ENCODE data around the gene MIB1.
"Not testable (repeated sequence)": the region's sequence is repeated elsewhere in the genome, so short reads cannot be mapped to it uniquely, and the experiment has no call there.

MIB1 gene

GRCh38 chr18:21740538-21741311 is at the start of gene MIB1:
MIB1 (plus strand) TSS chr18:21740792; CDS start chr18:21741584, 792 bp downstream.
- DNase-seq = peak; percentile 95

GRCh38 chr18:21693322-21693721 is 47.3 kb upstream of the MIB1 start:
- DNase-seq = no peak

GRCh38 chr18:21700528-21701075 is 40.0 kb upstream of the MIB1 start:
- DNase-seq = peak; percentile 33

- DNase-seq = no peak
These were observed 39.0 kb upstream of the MIB1 start for GRCh38 chr18:21701621-21702020.

GRCh38 chr18:21702602-21703001 is 38.0 kb upstream of the MIB1 start:
- no peak for DNase-seq

- DNase-seq = peak; percentile 12
These were observed 37.3 kb upstream of the MIB1 start for GRCh38 chr18:21703241-21703820.

GRCh38 chr18:21704603-21705364 is 35.8 kb upstream of the MIB1 start, which contains the start of gene ABHD3:
ABHD3 (minus strand) TSS chr18:21704774; CDS start chr18:21704665, 109 bp downstream.
- DNase-seq = peak; percentile 89

- no peak for DNase-seq
These were observed 34.2 kb upstream of the MIB1 start for GRCh38 chr18:21706386-21706865.

- not testable (repeated sequence) for DNase-seq
These were observed 33.5 kb upstream of the MIB1 start for GRCh38 chr18:21707130-21707529.

GRCh38 chr18:21714474-21714873 is 26.1 kb upstream of the MIB1 start:
- DNase-seq = peak; percentile 60

- no peak for DNase-seq
These were observed 17.9 kb upstream of the MIB1 start for GRCh38 chr18:21722687-21723086.

- DNase-seq = no peak
These were observed 15.4 kb upstream of the MIB1 start for GRCh38 chr18:21725201-21725600.

GRCh38 chr18:21727702-21728101 is 12.9 kb upstream of the MIB1 start:
- DNase-seq = no peak

GRCh38 chr18:21733011-21733410 is 7.6 kb upstream of the MIB1 start:
- DNase-seq = no peak

GRCh38 chr18:21735452-21736015 is 5.1 kb upstream of the MIB1 start:
- DNase-seq = no peak

- not testable (repeated sequence) for DNase-seq
These were observed 3.7 kb upstream of the MIB1 start for GRCh38 chr18:21736926-21737325.

- no peak for DNase-seq
These were observed 721 bp upstream of the MIB1 start for GRCh38 chr18:21739604-21740537.

- DNase-seq = no peak
These were observed 645 bp downstream of the MIB1 start for GRCh38 chr18:21741312-21741561.

GRCh38 chr18:21741562-21742314 is 1.1 kb downstream of the MIB1 start:
- DNase-seq = no peak

- no peak for DNase-seq
These were observed 1.7 kb downstream of the MIB1 start for GRCh38 chr18:21742315-21742687.

GRCh38 chr18:21743166-21743832 is 2.7 kb downstream of the MIB1 start:
- DNase-seq = no peak
